ENCODE results near the gene NCKAP5.

GRCh38 chr2:133061874-133062593 is 506.2 kb downstream of the NCKAP5 start:
- TF ChIP-seq CTCF (IDR thresholded peaks at IDR 0.05), result no peak
- no peak for TF ChIP-seq EZH2 (IDR thresholded peaks at IDR 0.05; ENCODE audit: borderline replicate concordance, insufficient read depth, low read depth, low read length, poor library complexity, severe bottlenecking)
